ENCODE measurements around the gene TGIF2.
"Not testable (repeated sequence)": the region's sequence is repeated elsewhere in the genome, so short reads cannot be mapped to it uniquely, and the experiment has no call there.

The TGIF2 gene

GRCh38 chr20:36547186-36548005 lies 26.0 kb upstream of the TGIF2 start:
- no peak for DNase-seq

- DNase-seq: no peak
These were observed 25.4 kb upstream of the TGIF2 start for GRCh38 chr20:36548006-36548315.

GRCh38 chr20:36548704-36549627 lies 24.4 kb upstream of the TGIF2 start:
- DNase-seq: no peak

GRCh38 chr20:36549628-36549941 lies 23.8 kb upstream of the TGIF2 start:
- DNase-seq: no peak

GRCh38 chr20:36549942-36550789 lies 23.2 kb upstream of the TGIF2 start:
- no peak for DNase-seq

GRCh38 chr20:36550790-36551299 lies 22.6 kb upstream of the TGIF2 start:
- no peak for DNase-seq

- DNase-seq: no peak
These were observed 18.1 kb upstream of the TGIF2 start for GRCh38 chr20:36555248-36555647.

- no peak for DNase-seq
These were observed 10.7 kb upstream of the TGIF2 start for GRCh38 chr20:36562724-36563123.

GRCh38 chr20:36563374-36563773 lies 10.0 kb upstream of the TGIF2 start:
- no peak for DNase-seq

GRCh38 chr20:36564078-36564725 lies 9.2 kb upstream of the TGIF2 start:
- DNase-seq: not testable (repeated sequence)

- DNase-seq: not testable (repeated sequence)
These were observed 8.7 kb upstream of the TGIF2 start for GRCh38 chr20:36564726-36565121.

- no peak for DNase-seq
These were observed 7.9 kb upstream of the TGIF2 start for GRCh38 chr20:36565520-36565919.

- DNase-seq: peak; percentile 55
These were observed 3.5 kb upstream of the TGIF2 start for GRCh38 chr20:36569847-36570429.

- DNase-seq: no peak
These were observed 1.6 kb upstream of the TGIF2 start for GRCh38 chr20:36571564-36572504.

GRCh38 chr20:36572701-36573102 lies 695 bp upstream of the TGIF2 start:
- DNase-seq: no peak

GRCh38 chr20:36573798-36574365 lies 485 bp downstream of the TGIF2 start:
- no peak for DNase-seq

GRCh38 chr20:36574366-36575135 lies 1.2 kb downstream of the TGIF2 start:
- DNase-seq: peak; percentile 21

GRCh38 chr20:36576081-36576445 lies 2.7 kb downstream of the TGIF2 start:
- no peak for DNase-seq

GRCh38 chr20:36578356-36579041 lies 5.1 kb downstream of the TGIF2 start:
- no peak for DNase-seq

Data from HCEC 1CT (cell line).